Adrenal gland (tissue), 5 donors: ENCODE measurements around the gene LDLRAD2.

Experiments
- POLR2A ChIP-seq, 2 donors: fragments of 450-650 bp; IDR thresholded peaks; one replicate each; pipeline ENCODE4 v1.6.1; 2017; ENCODE audit warnings: antibody characterized with exemption in 2 of 2, mild to moderate bottlenecking in 2 of 2, moderate library complexity in 1 of 2
- TF ChIP-seq, protein P1 (sequence below), 6 experiments: fragments of 450-650 bp in 4 of 6; fragments of 200-600 bp in 2 of 6; sonication (generic) in 1 of 6; IDR thresholded peaks; 1 replicate in 5 of 6; 2 replicates in 1 of 6; pipeline versions ENCODE4 v1.5.1 to v1.8.0; 2016 to 2021; ENCODE audit warnings: antibody characterized with exemption in 6 of 6, mild to moderate bottlenecking in 2 of 6, moderate library complexity in 1 of 6
- donor health status: DM: no; HTN: no; CAD: no.

DNA sequence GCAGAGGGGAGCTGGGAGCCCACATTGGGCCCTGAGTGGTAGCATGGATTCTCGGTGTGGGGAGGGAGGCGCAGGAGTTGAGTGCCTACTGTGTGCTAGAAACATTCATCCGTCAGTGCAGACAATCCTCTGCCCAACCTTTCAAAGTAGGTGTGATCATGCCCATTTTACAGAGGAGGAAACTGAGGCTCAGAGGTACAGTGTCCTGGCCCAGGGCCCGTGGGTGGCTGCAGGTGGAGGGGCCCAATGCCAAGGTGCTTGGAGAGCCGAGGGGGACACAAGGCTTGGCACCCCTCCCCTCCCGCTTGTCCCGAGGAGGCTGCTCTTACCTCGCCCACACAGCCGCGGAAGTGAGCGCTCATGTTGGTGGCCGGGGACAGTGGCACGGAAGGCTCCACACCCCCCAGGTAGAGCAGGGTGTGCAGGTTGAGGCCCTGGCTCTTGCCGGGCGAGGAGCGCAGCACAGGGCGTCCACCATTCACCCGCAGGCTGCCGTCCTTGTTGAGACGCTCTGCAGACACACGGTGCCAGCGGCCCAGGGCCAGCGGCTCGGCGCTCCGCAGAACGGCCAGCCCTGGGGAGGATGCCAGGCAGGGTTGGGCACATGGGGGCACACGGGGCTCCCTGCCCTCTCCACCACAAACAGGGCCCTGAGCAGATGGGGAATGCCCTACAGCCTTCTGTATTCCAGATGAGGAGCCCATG lies 16.6 kb downstream of the LDLRAD2 start:
- no peak for TF ChIP-seq POLR2A (IDR thresholded peaks at IDR 0.05)
- TF ChIP-seq, protein P1, sequence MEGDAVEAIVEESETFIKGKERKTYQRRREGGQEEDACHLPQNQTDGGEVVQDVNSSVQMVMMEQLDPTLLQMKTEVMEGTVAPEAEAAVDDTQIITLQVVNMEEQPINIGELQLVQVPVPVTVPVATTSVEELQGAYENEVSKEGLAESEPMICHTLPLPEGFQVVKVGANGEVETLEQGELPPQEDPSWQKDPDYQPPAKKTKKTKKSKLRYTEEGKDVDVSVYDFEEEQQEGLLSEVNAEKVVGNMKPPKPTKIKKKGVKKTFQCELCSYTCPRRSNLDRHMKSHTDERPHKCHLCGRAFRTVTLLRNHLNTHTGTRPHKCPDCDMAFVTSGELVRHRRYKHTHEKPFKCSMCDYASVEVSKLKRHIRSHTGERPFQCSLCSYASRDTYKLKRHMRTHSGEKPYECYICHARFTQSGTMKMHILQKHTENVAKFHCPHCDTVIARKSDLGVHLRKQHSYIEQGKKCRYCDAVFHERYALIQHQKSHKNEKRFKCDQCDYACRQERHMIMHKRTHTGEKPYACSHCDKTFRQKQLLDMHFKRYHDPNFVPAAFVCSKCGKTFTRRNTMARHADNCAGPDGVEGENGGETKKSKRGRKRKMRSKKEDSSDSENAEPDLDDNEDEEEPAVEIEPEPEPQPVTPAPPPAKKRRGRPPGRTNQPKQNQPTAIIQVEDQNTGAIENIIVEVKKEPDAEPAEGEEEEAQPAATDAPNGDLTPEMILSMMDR (IDR thresholded peaks at IDR 0.05), result no peak
